Measurements from ENCODE around the gene DUSP8.

DNA sequence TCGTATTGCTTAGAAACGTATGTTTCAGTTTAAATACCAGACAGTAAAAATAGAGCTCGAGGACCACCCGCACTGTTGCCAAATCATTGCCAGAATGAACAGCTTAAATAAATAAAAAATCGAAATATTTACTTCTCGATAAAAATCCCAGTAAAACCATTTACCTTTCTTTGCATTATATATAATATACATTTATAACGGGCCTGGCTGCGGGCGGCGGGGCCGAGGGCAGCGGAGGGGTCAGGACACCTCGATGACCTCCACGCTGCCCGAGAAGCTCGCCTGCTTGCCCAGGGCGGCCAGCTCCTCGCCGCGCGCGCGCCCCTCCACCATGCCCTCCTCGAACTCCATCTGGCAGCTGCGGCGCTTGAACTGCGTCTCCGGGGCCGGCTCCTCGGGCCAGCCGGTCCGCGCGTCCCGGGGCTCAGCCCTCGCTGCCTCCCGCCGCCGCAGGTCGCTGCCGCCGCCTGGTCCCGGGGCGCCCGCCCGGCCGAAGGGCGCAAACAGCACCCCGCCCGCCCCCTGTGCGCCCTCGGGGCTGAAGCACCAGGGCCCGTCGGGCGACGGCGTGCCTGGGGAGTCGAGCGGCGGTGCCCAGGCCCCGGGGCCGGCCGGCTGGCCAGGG is 15.7 kb downstream of the DUSP8 start:
- TF ChIP-seq POLR2A (IDR thresholded peaks at IDR 0.05; ENCODE audit: low read length) (no peak), GATA1 (IDR thresholded peaks at IDR 0.05; ENCODE audit: low read depth, low read length) (no peak)
